ENCODE data around the gene LAMA1. TPM values are rescaled to one million over a fixed set of nuclear protein-coding genes. Genes with fewer than 3 reads are reported as not detected.

The LAMA1 gene
- total and polyA plus RNA-seq, 2 of the 8 experiments (the other 6 are each of a cell fraction or from before 2014, with no cell fraction given), result 30.4 to 48.7 TPM

DNA sequence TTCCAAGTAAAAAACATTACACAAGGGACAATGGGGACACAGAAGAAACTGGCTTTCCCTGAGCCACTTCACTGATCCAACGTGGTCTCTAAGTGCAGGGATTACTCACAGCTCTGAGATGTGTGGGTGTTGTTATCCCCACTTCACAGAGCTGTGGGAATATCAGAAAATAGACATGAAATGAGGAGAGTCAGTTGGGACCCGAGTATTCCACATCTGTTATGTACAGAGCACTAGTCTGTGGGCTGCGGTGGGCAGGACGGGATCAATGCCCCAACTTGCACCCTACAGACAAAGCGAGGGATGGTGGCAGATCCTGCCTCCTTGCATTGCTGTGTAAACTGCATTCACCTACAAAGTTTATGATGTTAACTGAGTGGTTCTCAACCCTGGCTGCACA is 11.7 kb downstream of the LAMA1 start:
- H3K4me1 ChIP-seq (replicated peaks in 1 of 4; ENCODE audit: control insufficient read depth in 3 of 4, insufficient read depth in 4 of 4, low read length in 3 of 4), result no peaks in the 10 kb centered on the region
- no peak overlapping the region for H3K23ac ChIP-seq (ENCODE audit: insufficient read length)
- no peak overlapping the region for H3K4me3 ChIP-seq (ENCODE audit: extremely low read depth in 1 of 4, insufficient read depth in 2 of 4, low read depth in 3 of 4, low read length in 4 of 4)
- H3K18ac ChIP-seq (ENCODE audit: extremely low read depth, low read length), result no peak overlapping the region
- H3K23me2 ChIP-seq (ENCODE audit: low read depth, low read length), result no peaks in the 10 kb centered on the region
- no peak overlapping the region for H4K91ac ChIP-seq (replicated peaks; ENCODE audit: insufficient read length, low read length)
- H2BK12ac ChIP-seq (ENCODE audit: low read depth, low read length), result no peak overlapping the region
- no peak overlapping the region for H2BK5ac ChIP-seq (ENCODE audit: low read depth, low read length)
- H2AK5ac ChIP-seq (ENCODE audit: low read depth, low read length), result no peak overlapping the region
- no peak overlapping the region for H2BK120ac ChIP-seq (replicated peaks; ENCODE audit: low read depth, low read length)
- H4K5ac ChIP-seq (ENCODE audit: insufficient read length, low read depth, low read length), result no peak overlapping the region
- no peak overlapping the region for H3K4me2 ChIP-seq (ENCODE audit: insufficient read depth in 1 of 2, low read depth in 2 of 2, low read length in 2 of 2)
- CTCF ChIA-PET (ENCODE audit: partially characterized antibody), result interaction anchor here (1.7 kb wide), 1 partner anchor 67 kb away, joined by 7 read pairs; no protein-coding TSS in a partner anchor
- DNase-seq (ENCODE audit: low read depth in 1 of 2, low spot score in 2 of 2) (no peak), FAIRE-seq (no peak)
- H3K56ac ChIP-seq (replicated peaks; ENCODE audit: insufficient read length, low read depth, low read length), result no peak overlapping the region
- H3K9ac ChIP-seq (replicated peaks in 1 of 4; ENCODE audit: extremely low read depth in 1 of 4, low read depth in 3 of 4, low read length in 3 of 4), result no peak overlapping the region
- POLR2A ChIA-PET (ENCODE audit: partially characterized antibody), result no interaction called here
- H3K27me3 ChIP-seq (replicated peaks in 1 of 4; ENCODE audit: control insufficient read depth in 3 of 4, extremely low read depth in 1 of 4, insufficient read depth in 3 of 4, low read length in 3 of 4), result no peaks in the 10 kb centered on the region
- H4K20me1 ChIP-seq (replicated peaks in 1 of 2; ENCODE audit: control insufficient read depth in 1 of 2, insufficient read depth in 2 of 2, low read length in 2 of 2), result peaks cover 0 to 10% of the 10 kb centered on the region in 2 experiments
- H3K27ac ChIP-seq (ENCODE audit: low read depth, low read length), result no peak overlapping the region
- H3K14ac ChIP-seq (ENCODE audit: insufficient read length), result no peak overlapping the region
- H2BK20ac ChIP-seq (ENCODE audit: low read length), result no peak overlapping the region
- H3K79me1 ChIP-seq (ENCODE audit: low read depth, low read length), result peaks cover 8% of the 10 kb centered on the region; the same call in 1 of the 2 replicates
- no peak overlapping the region for H3K4ac ChIP-seq (replicated peaks; ENCODE audit: insufficient read length, low read depth, low read length)
- H4K8ac ChIP-seq (ENCODE audit: extremely low read depth, insufficient read depth, low read length), result no peak overlapping the region
- H2AFZ ChIP-seq (ENCODE audit: low read length), result no peak overlapping the region
- no peaks in the 10 kb centered on the region for H3K36me3 ChIP-seq (ENCODE audit: control insufficient read depth in 2 of 4, insufficient read depth in 4 of 4, low read length in 3 of 4)
- 87% methylated on average over 5 of the region's 5 CpGs; no CpG with 5 or more reads in 1 of the 2 experiments for WGBS, 2 experiments (ENCODE audit: extremely low coverage in 1 of 2, insufficient coverage in 1 of 2, insufficient read length in 1 of 2, insufficient replicate concordance in 2 of 2, low coverage in 1 of 2, low lambda C conversion rate in 2 of 2, missing lambda C conversion rate in 1 of 2)
- peaks cover 3 to 26% of the 10 kb centered on the region in 2 experiments; a peak in 1 of 4 replicates for H3K79me2 ChIP-seq (ENCODE audit: control insufficient read depth in 1 of 2, insufficient read depth in 2 of 2, low read length in 2 of 2)
- no peak overlapping the region for H2BK15ac ChIP-seq (ENCODE audit: low read length)
- H3K9me3 ChIP-seq (ENCODE audit: insufficient read depth in 2 of 2, low read depth in 1 of 2, low read length in 1 of 2), result no peaks in the 10 kb centered on the region
- no peak for TF ChIP-seq ASH2L (IDR thresholded peaks at IDR 0.05; ENCODE audit: low read length)
- TF ChIP-seq POU5F1 (IDR thresholded peaks at IDR 0.05; ENCODE audit: low read depth, low read length), result no peak
- no peak for TF ChIP-seq POLR2AphosphoS5 (IDR thresholded peaks at IDR 0.05; ENCODE audit: low read depth, low read length)

All from H1 (cell line).